SU-DHL-6 (cell line): ENCODE results near the gene AMOTL1.

Source experiments
- EZH2phosphoT487 ChIP-seq: fragments of 200-600 bp; sonication (generic), shearing (Covaris generic); conservative IDR thresholded peaks from 2 replicates; pipeline ENCODE4 v1.6.1; 2018; ENCODE audit warnings: mild to moderate bottlenecking, antibody characterized with exemption, low read length, moderate library complexity, mixed read lengths
- TF ChIP-seq, protein P1 (sequence below): fragments of 200-600 bp; sonication (generic); IDR thresholded peaks from one replicate; pipeline ENCODE4 v1.5.1; 2017; ENCODE audit warnings: antibody characterized with exemption, mild to moderate bottlenecking, low read length, moderate library complexity; ENCODE audit not compliant: insufficient read depth, poor library complexity, severe bottlenecking

- TF ChIP-seq, protein P1, sequence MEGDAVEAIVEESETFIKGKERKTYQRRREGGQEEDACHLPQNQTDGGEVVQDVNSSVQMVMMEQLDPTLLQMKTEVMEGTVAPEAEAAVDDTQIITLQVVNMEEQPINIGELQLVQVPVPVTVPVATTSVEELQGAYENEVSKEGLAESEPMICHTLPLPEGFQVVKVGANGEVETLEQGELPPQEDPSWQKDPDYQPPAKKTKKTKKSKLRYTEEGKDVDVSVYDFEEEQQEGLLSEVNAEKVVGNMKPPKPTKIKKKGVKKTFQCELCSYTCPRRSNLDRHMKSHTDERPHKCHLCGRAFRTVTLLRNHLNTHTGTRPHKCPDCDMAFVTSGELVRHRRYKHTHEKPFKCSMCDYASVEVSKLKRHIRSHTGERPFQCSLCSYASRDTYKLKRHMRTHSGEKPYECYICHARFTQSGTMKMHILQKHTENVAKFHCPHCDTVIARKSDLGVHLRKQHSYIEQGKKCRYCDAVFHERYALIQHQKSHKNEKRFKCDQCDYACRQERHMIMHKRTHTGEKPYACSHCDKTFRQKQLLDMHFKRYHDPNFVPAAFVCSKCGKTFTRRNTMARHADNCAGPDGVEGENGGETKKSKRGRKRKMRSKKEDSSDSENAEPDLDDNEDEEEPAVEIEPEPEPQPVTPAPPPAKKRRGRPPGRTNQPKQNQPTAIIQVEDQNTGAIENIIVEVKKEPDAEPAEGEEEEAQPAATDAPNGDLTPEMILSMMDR: no peak
- TF ChIP-seq EZH2phosphoT487: no peak
These were observed 108.1 kb downstream of the AMOTL1 start for GRCh38 chr11:94876222-94876621.
